HG03097 (cell line): ENCODE measurements around the gene ETFB.

ENCODE experiments used
- ATAC-seq: cut with Tn5 transposase; IDR thresholded peaks from one replicate; pipeline ENCODE4 v1.9.1; 2021; ENCODE audit not compliant: unreplicated experiment, low FRiP score

Gene ETFB

GRCh38 chr19:51331193-51331592 lies 35.0 kb downstream of the ETFB start:
- no peak for ATAC-seq

- ATAC-seq, result no peak
These were observed 35.8 kb downstream of the ETFB start for GRCh38 chr19:51330366-51330765.

GRCh38 chr19:51329411-51329810 lies 36.8 kb downstream of the ETFB start:
- ATAC-seq, result no peak

GRCh38 chr19:51327066-51328001 lies 38.9 kb downstream of the ETFB start:
- no peak for ATAC-seq

GRCh38 chr19:51326216-51327065 lies 39.7 kb downstream of the ETFB start:
- no peak for ATAC-seq

- no peak for ATAC-seq
These were observed 40.8 kb downstream of the ETFB start for GRCh38 chr19:51325161-51325976.

- no peak for ATAC-seq
These were observed 42.1 kb downstream of the ETFB start for GRCh38 chr19:51324167-51324481.

- ATAC-seq, result no peak
These were observed 42.6 kb downstream of the ETFB start for GRCh38 chr19:51323481-51324166.

- no peak for ATAC-seq
These were observed 44.4 kb downstream of the ETFB start for GRCh38 chr19:51321799-51322198.

- ATAC-seq, result no peak
These were observed 45.9 kb downstream of the ETFB start for GRCh38 chr19:51320280-51320657.

- no peak for ATAC-seq
These were observed 46.4 kb downstream of the ETFB start for GRCh38 chr19:51319649-51320279.

- ATAC-seq, result no peak
These were observed 47.2 kb downstream of the ETFB start for GRCh38 chr19:51318687-51319648.

GRCh38 chr19:51317968-51318367 lies 48.2 kb downstream of the ETFB start:
- ATAC-seq, result no peak

GRCh38 chr19:51317376-51317775 lies 48.8 kb downstream of the ETFB start:
- ATAC-seq, result no peak

GRCh38 chr19:51316688-51317087 lies 49.5 kb downstream of the ETFB start:
- ATAC-seq, result no peak

GRCh38 chr19:51311351-51312257 lies 54.6 kb downstream of the ETFB start, which contains the start of gene IGLON5:
IGLON5 (plus strand) TSS chr19:51311644; CDS start chr19:51311848, 204 bp downstream.
- ATAC-seq, result no peak

- ATAC-seq, result no peak
These were observed 60.7 kb downstream of the ETFB start for GRCh38 chr19:51305479-51305878.

GRCh38 chr19:51301266-51301665 lies 64.9 kb downstream of the ETFB start:
- no peak for ATAC-seq
